ENCODE measurements around the gene SMARCC2. TPM values are rescaled to one million over a fixed set of nuclear protein-coding genes. Genes with fewer than 3 reads are reported as not detected.

The SMARCC2 gene
- total RNA-seq, 4 donors from 2014 or later, result 104 to 139 (median 117) TPM

DNA sequence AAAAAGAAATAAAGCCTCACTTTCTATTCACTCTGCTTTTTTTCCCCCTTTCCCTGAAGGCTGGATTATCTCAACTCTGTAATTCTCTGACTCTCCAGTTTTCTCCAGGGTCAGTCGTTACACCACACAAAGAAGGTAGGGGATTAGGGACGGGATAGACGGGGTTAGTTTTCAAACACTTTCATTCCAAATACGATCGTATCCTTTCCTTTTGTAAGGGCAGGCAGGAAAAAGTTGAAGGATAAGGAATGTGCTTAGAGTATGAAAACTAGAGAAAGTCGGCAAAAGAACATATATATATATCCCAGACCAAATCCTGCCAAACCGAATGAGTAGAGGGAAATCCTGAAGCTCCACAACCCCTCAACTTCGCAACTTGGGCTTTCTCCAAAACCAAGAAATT, 61.8 kb downstream of the SMARCC2 start:
- H3K27me3 ChIP-seq, result no peaks in the 10 kb centered on the region
- peak overlapping the region; percentile 75 to 93 (median 87) for H3K27ac ChIP-seq
- no peaks in the 10 kb centered on the region for H3K9me3 ChIP-seq
- TF ChIP-seq, protein P1, sequence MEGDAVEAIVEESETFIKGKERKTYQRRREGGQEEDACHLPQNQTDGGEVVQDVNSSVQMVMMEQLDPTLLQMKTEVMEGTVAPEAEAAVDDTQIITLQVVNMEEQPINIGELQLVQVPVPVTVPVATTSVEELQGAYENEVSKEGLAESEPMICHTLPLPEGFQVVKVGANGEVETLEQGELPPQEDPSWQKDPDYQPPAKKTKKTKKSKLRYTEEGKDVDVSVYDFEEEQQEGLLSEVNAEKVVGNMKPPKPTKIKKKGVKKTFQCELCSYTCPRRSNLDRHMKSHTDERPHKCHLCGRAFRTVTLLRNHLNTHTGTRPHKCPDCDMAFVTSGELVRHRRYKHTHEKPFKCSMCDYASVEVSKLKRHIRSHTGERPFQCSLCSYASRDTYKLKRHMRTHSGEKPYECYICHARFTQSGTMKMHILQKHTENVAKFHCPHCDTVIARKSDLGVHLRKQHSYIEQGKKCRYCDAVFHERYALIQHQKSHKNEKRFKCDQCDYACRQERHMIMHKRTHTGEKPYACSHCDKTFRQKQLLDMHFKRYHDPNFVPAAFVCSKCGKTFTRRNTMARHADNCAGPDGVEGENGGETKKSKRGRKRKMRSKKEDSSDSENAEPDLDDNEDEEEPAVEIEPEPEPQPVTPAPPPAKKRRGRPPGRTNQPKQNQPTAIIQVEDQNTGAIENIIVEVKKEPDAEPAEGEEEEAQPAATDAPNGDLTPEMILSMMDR (IDR thresholded peaks at IDR 0.05), result no peak
- TF ChIP-seq EP300 (IDR thresholded peaks at IDR 0.05) (no peak), POLR2A (IDR thresholded peaks at IDR 0.05) (no peak)
- H3K4me1 ChIP-seq, result peaks cover 5 to 32% (median 24%) of the 10 kb centered on the region in 4 donors
- 0 to 1% methylated on average over 8 of the region's 8 CpGs for WGBS, 2 donors
- peaks cover 6 to 37% (median 18%) of the 10 kb centered on the region in 3 donors for H3K36me3 ChIP-seq
- H3K4me3 ChIP-seq, result peak overlapping the region; percentile 31 to 84 (median 56)
- DNase-seq (ENCODE audit: low spot score in 2 of 2), result no peak

DNA sequence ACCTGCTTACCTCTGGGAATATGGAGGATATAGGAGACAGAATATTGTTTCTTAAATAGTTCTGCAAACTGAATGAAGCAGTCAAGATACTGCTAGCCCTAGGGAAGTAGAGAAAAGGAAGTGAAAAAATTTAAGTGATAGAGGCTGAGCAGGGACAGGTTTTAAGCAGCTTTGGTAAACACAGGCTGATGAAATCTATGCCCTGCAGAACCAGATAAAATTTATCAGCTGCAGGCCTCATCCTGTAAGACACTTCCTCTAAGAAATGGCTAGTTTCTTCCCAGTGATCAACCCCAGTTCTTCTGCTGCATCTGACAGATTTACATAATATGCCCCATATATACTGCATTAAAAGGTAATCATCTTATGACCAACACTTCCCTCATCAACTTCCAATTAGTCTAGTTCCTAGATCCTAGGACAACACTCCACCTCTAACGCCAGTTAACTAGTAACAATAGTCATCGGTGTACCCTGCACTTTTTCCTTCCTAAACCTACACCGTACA, 62.5 kb downstream of the SMARCC2 start:
- 59 to 60% methylated on average over 3 of the region's 3 CpGs for WGBS, 2 donors
- Histone ChIP-seq H3K4me3 (peak overlapping the region in 1 of 4 donors; percentile 84), H3K9me3 (no peaks in the 10 kb centered on the region), H3K27me3 (no peaks in the 10 kb centered on the region), H3K4me1 (peaks cover 5 to 32% (median 24%) of the 10 kb centered on the region in 4 donors), H3K36me3 (peaks cover 6 to 37% (median 16%) of the 10 kb centered on the region in 3 donors), H3K27ac (peak overlapping the region; percentile 75 to 93 (median 87))
- no peak for DNase-seq (ENCODE audit: low spot score in 2 of 2)
- TF ChIP-seq, protein P1 (IDR thresholded peaks at IDR 0.05), result no peak
- TF ChIP-seq EP300 (IDR thresholded peaks at IDR 0.05) (no peak), POLR2A (IDR thresholded peaks at IDR 0.05) (no peak)

DNA sequence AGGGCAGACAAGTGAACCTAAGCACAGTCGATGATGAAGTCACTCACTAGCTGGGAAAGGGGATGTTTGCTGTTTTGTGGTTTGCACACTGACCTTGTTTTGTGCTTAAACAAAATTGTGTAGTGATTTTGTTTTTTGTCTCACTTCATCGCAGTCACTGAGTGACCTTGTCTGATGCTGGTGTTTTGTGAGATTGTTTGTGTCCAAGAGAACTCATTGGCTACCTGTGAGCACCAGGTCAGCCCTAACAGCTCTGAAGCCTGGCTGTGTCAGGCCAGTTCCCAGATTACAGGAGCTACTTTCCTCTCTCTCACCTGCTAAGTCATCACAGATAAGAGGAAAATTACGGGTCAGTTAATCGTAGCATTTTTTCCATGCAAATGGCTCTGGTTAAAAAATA, 65.2 kb downstream of the SMARCC2 start:
- H3K4me1 ChIP-seq, result peaks cover 5 to 32% (median 21%) of the 10 kb centered on the region in 4 donors

DNA sequence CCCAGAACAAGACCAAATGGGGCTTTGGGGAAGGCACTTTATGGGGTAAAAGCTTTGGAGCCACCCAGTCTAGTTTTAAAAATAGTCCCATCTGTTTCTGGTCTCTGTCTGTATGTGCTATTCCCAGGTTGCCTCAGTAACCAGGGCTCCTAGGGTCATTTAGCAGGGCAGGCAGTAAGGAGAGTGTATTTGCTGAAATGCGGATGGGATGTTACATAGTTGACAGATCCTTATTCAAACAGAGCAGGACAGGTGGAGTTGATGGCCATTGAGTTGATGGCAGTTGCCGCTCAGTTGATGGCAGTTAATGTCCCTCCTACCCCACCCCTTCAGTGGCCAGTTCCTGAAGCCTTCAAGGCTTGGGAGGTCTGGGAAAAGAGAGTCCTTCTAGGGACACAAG, 66.6 kb downstream of the SMARCC2 start:
- no peaks in the 10 kb centered on the region for H3K27me3 ChIP-seq
- peaks cover 5 to 40% (median 25%) of the 10 kb centered on the region in 4 donors for H3K4me1 ChIP-seq
- WGBS, 2 donors, result 83 to 89% methylated on average over 2 of the region's 2 CpGs
- TF ChIP-seq EP300 (IDR thresholded peaks at IDR 0.05) (no peak), POLR2A (IDR thresholded peaks at IDR 0.05) (no peak)
- TF ChIP-seq, protein P1 (IDR thresholded peaks at IDR 0.05), result no peak
- no peak overlapping the region for H3K4me3 ChIP-seq
- no peak for DNase-seq (ENCODE audit: low spot score in 2 of 2)
- H3K27ac ChIP-seq, result no peak overlapping the region
- no peaks in the 10 kb centered on the region for H3K9me3 ChIP-seq
- peaks cover 0 to 40% (median 5%) of the 10 kb centered on the region in 3 donors for H3K36me3 ChIP-seq

More for the DNA sequence above, 65.2 kb downstream of the SMARCC2 start:
- Histone ChIP-seq H3K27ac (no peak overlapping the region), H3K36me3 (peaks cover 0 to 40% (median 5%) of the 10 kb centered on the region in 3 donors), H3K4me3 (no peak overlapping the region), H3K27me3 (no peaks in the 10 kb centered on the region), H3K9me3 (no peaks in the 10 kb centered on the region)
- no peak for DNase-seq (ENCODE audit: low spot score in 2 of 2)
- WGBS, 2 donors, result 84 to 90% methylated on average over 4 of the region's 4 CpGs
- TF ChIP-seq, protein P1 (IDR thresholded peaks at IDR 0.05), result no peak
- TF ChIP-seq POLR2A (IDR thresholded peaks at IDR 0.05) (no peak), EP300 (IDR thresholded peaks at IDR 0.05) (no peak)

DNA sequence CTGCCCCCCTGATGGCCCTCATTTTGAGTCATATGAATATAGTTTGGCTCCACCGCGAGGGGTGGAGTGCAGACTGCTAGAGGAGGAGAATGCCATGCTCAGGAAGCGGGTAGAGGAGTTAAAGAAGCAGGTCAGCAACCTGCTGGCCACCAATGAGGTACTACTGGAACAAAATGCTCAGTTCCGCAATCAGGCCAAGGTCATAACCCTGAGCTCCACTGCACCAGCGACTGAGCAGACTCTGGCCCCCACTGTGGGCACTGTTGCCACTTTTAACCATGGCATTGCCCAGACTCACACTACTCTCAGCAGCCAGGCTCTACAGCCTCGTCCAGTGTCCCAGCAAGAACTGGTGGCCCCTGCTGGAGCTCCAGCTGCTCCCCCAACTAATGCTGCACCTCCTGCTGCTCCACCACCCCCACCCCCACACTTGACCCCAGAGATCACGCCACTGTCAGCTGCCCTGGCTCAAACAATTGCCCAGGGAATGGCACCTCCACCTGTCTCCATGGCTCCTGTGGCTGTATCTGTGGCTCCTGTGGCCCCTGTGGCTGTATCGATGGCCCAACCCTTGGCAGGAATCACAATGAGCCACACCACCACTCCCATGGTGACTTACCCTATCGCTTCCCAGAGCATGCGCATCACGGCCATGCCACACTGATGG, 67.9 kb downstream of the SMARCC2 start:
- Histone ChIP-seq H3K9me3 (no peaks in the 10 kb centered on the region), H3K27ac (no peak overlapping the region), H3K27me3 (no peaks in the 10 kb centered on the region), H3K4me1 (peaks cover 0 to 29% (median 13%) of the 10 kb centered on the region in 4 donors), H3K4me3 (no peak overlapping the region), H3K36me3 (peaks cover 0 to 40% (median 5%) of the 10 kb centered on the region in 3 donors)
- no peak for DNase-seq (ENCODE audit: low spot score in 2 of 2)
- WGBS, 2 donors, result 83 to 90% methylated on average over 8 to 11 of the region's 11 CpGs
- no peak for TF ChIP-seq EP300 (IDR thresholded peaks at IDR 0.05)
- no peak for TF ChIP-seq POLR2A (IDR thresholded peaks at IDR 0.05)
- TF ChIP-seq, protein P1 (IDR thresholded peaks at IDR 0.05), result no peak

Measured in tibial nerve (tissue), 4 donors.